Measurements from ENCODE around the gene CPNE5. TPM values are rescaled to one million over a fixed set of nuclear protein-coding genes. Genes with fewer than 3 reads are reported as not detected.

Gene CPNE5
- total RNA-seq, 1 donor from 2014 or later: 6.9 TPM

- ATAC-seq (no peak), DNase-seq (ENCODE audit: low spot score) (no peak)
- intact Hi-C loops (cut with DNase I): loop anchor here (5.0 kb wide), 1 partner anchor 1290 kb away; no protein-coding TSS in a partner anchor
Observed at GRCh38 chr6:36862164-36862847, 23.1 kb upstream of the CPNE5 start.

- ATAC-seq (no peak), DNase-seq (ENCODE audit: low spot score) (no peak)
- intact Hi-C loops (cut with DNase I): loop anchor here (5.0 kb wide), 1 partner anchor 1288 kb away; no protein-coding TSS in a partner anchor
Observed at GRCh38 chr6:36860126-36860525, 20.9 kb upstream of the CPNE5 start.

GRCh38 chr6:36858407-36858981, 19.2 kb upstream of the CPNE5 start:
- intact Hi-C loops (cut with DNase I): no loop called here
- ATAC-seq (peak; percentile 54), DNase-seq (ENCODE audit: low spot score) (no peak)

- no peak for DNase-seq (ENCODE audit: low spot score)
- no peak for ATAC-seq
- intact Hi-C loops (cut with DNase I): no loop called here
Observed at GRCh38 chr6:36857325-36857724, 18.1 kb upstream of the CPNE5 start.

- intact Hi-C loops (cut with DNase I): no loop called here
Observed at GRCh38 chr6:36856277-36856676, 17.0 kb upstream of the CPNE5 start.

GRCh38 chr6:36855750-36856149, 16.5 kb upstream of the CPNE5 start:
- intact Hi-C loops (cut with DNase I): no loop called here
- ATAC-seq: no peak
- peak; percentile 35 for DNase-seq (ENCODE audit: low spot score)

More at GRCh38 chr6:36856277-36856676, 17.0 kb upstream of the CPNE5 start:
- DNase-seq (ENCODE audit: low spot score) (no peak), ATAC-seq (no peak)

- peak; percentile 69 for ATAC-seq
- intact Hi-C loops (cut with DNase I): loop anchor here (5.0 kb wide), 1 partner anchor 86 kb away; no protein-coding TSS in a partner anchor
- no peak for DNase-seq (ENCODE audit: low spot score)
Observed at GRCh38 chr6:36853325-36853724, 14.1 kb upstream of the CPNE5 start.

- intact Hi-C loops (cut with DNase I): loop anchor here (5.0 kb wide), 1 partner anchor 85 kb away; no protein-coding TSS in a partner anchor
- DNase-seq (ENCODE audit: low spot score) (no peak), ATAC-seq (peak; percentile 23)
Observed at GRCh38 chr6:36852481-36853147, 13.4 kb upstream of the CPNE5 start.

- no peak for DNase-seq (ENCODE audit: low spot score)
- ATAC-seq: no peak
- intact Hi-C loops (cut with DNase I): loop anchor here (5.0 kb wide), 1 partner anchor 84 kb away; no protein-coding TSS in a partner anchor
Observed at GRCh38 chr6:36851626-36852025, 12.4 kb upstream of the CPNE5 start.

- peak; percentile 56 for ATAC-seq
- no peak for DNase-seq (ENCODE audit: low spot score)
- intact Hi-C loops (cut with DNase I): loop anchor here (5.0 kb wide), 1 partner anchor 84 kb away; no protein-coding TSS in a partner anchor
Observed at GRCh38 chr6:36851149-36851614, 11.9 kb upstream of the CPNE5 start.

GRCh38 chr6:36850021-36850420, 10.8 kb upstream of the CPNE5 start:
- intact Hi-C loops (cut with DNase I): loop anchor here (5.0 kb wide), 1 partner anchor 83 kb away; no protein-coding TSS in a partner anchor
- ATAC-seq: no peak
- no peak for DNase-seq (ENCODE audit: low spot score)

- ATAC-seq (peak; percentile 19), DNase-seq (ENCODE audit: low spot score) (no peak)
- intact Hi-C loops (cut with DNase I): no loop called here
Observed at GRCh38 chr6:36848658-36849441, 9.6 kb upstream of the CPNE5 start.

- ATAC-seq (no peak), DNase-seq (ENCODE audit: low spot score) (no peak)
- intact Hi-C loops (cut with DNase I): no loop called here
Observed at GRCh38 chr6:36847991-36848390, 8.7 kb upstream of the CPNE5 start.

GRCh38 chr6:36847152-36847551, 7.9 kb upstream of the CPNE5 start:
- no peak for DNase-seq (ENCODE audit: low spot score)
- intact Hi-C loops (cut with DNase I): no loop called here
- no peak for ATAC-seq

- no peak for DNase-seq (ENCODE audit: low spot score)
- ATAC-seq: no peak
- intact Hi-C loops (cut with DNase I): no loop called here
Observed at GRCh38 chr6:36845233-36845632, 6.0 kb upstream of the CPNE5 start.

GRCh38 chr6:36844232-36845170, 5.3 kb upstream of the CPNE5 start:
- no peak for DNase-seq (ENCODE audit: low spot score)
- ATAC-seq: no peak
- intact Hi-C loops (cut with DNase I): no loop called here

- DNase-seq (ENCODE audit: low spot score): no peak
- ATAC-seq: no peak
- intact Hi-C loops (cut with DNase I): no loop called here
Observed at GRCh38 chr6:36843170-36843569, 3.9 kb upstream of the CPNE5 start.

- ATAC-seq (no peak), DNase-seq (ENCODE audit: low spot score) (no peak)
- intact Hi-C loops (cut with DNase I): no loop called here
Observed at GRCh38 chr6:36841756-36842155, 2.5 kb upstream of the CPNE5 start.
